GM21717 (cell line): ENCODE measurements around the gene ASB12.
A peak's percentile ranks its signal among the peaks of the same experiment; 100 is the strongest.
"Not testable (repeated sequence)": the region's sequence is repeated elsewhere in the genome, so short reads cannot be mapped to it uniquely, and the experiment has no call there.

Experiments used
- ATAC-seq: cut with Tn5 transposase; IDR thresholded peaks from one replicate; pipeline ENCODE4 v1.9.1; 2021; ENCODE audit warnings: mild to moderate bottlenecking, moderate library complexity; ENCODE audit not compliant: unreplicated experiment

The ASB12 gene

GRCh38 chrX:64230123-64230970 is at the start of gene ASB12:
ASB12 (minus strand) TSS chrX:64230607; CDS start chrX:64225650, 4,957 bp downstream.
- no peak for ATAC-seq

GRCh38 chrX:64265265-64265664 is 34.9 kb upstream of the ASB12 start:
- no peak for ATAC-seq

- no peak for ATAC-seq
These were observed 1.3 kb downstream of the ASB12 start for GRCh38 chrX:64229154-64229553.

GRCh38 chrX:64218023-64218422 is 12.4 kb downstream of the ASB12 start:
- no peak for ATAC-seq

GRCh38 chrX:64213989-64214388 is 16.4 kb downstream of the ASB12 start:
- not testable (repeated sequence) for ATAC-seq

- ATAC-seq: no peak
These were observed 23.7 kb downstream of the ASB12 start for GRCh38 chrX:64206556-64207162.

GRCh38 chrX:64205735-64206501 is 24.5 kb downstream of the ASB12 start:
- peak; percentile 85 for ATAC-seq

GRCh38 chrX:64205441-64205734 is 25.0 kb downstream of the ASB12 start, which contains the start of gene AMER1:
AMER1 (minus strand) TSS chrX:64205708; CDS start chrX:64193286, 12,422 bp downstream.
- peak; percentile 43 for ATAC-seq

- ATAC-seq: peak; percentile 7
These were observed 25.5 kb downstream of the ASB12 start for GRCh38 chrX:64204701-64205440.

GRCh38 chrX:64204252-64204651 is 26.2 kb downstream of the ASB12 start:
- ATAC-seq: no peak

- no peak for ATAC-seq
These were observed 27.5 kb downstream of the ASB12 start for GRCh38 chrX:64202808-64203325.

GRCh38 chrX:64198036-64198435 is 32.4 kb downstream of the ASB12 start:
- no peak for ATAC-seq

GRCh38 chrX:64196606-64197005 is 33.8 kb downstream of the ASB12 start:
- no peak for ATAC-seq

GRCh38 chrX:64195862-64196261 is 34.5 kb downstream of the ASB12 start:
- no peak for ATAC-seq

GRCh38 chrX:64192673-64193072 is 37.7 kb downstream of the ASB12 start:
- no peak for ATAC-seq

GRCh38 chrX:64192040-64192439 is 38.4 kb downstream of the ASB12 start:
- no peak for ATAC-seq

- ATAC-seq: no peak
These were observed 39.0 kb downstream of the ASB12 start for GRCh38 chrX:64191281-64192010.

GRCh38 chrX:64190136-64190740 is 40.2 kb downstream of the ASB12 start:
- no peak for ATAC-seq

- ATAC-seq: no peak
These were observed 41.5 kb downstream of the ASB12 start for GRCh38 chrX:64188901-64189300.

- no peak for ATAC-seq
These were observed 42.7 kb downstream of the ASB12 start for GRCh38 chrX:64187762-64188150.
